ENCODE measurements around the gene VPS37B.

Gene VPS37B

GRCh38 chr12:122902854-122903692, 7.1 kb upstream of the VPS37B start:
- peaks cover 36 to 44% of the 10 kb centered on the region in 2 experiments for H3K4me1 ChIP-seq (ENCODE audit: control insufficient read depth in 1 of 2, insufficient read depth in 1 of 2, low read depth in 1 of 2, low read length in 1 of 2)
- TF ChIP-seq CTCF (IDR thresholded peaks at IDR 0.05), result no peak
- peak overlapping the region; percentile 2 to 18 for H3K4me3 ChIP-seq (ENCODE audit: low read depth in 1 of 2, low read length in 1 of 2)
- no peaks in the 10 kb centered on the region for H3K36me3 ChIP-seq
- peak overlapping the region; percentile 92 for H3K27ac ChIP-seq
- no peaks in the 10 kb centered on the region for H3K27me3 ChIP-seq
- H3K9me3 ChIP-seq, result no peaks in the 10 kb centered on the region

- Histone ChIP-seq H3K27ac (no peak overlapping the region), H3K4me1 (ENCODE audit: control insufficient read depth in 1 of 2, insufficient read depth in 1 of 2, low read depth in 1 of 2, low read length in 1 of 2) (peaks cover 35 to 42% of the 10 kb centered on the region in 2 experiments), H3K9me3 (no peaks in the 10 kb centered on the region), H3K36me3 (no peaks in the 10 kb centered on the region), H3K27me3 (no peaks in the 10 kb centered on the region), H3K4me3 (ENCODE audit: low read depth in 1 of 2, low read length in 1 of 2) (no peak overlapping the region)
- no peak for TF ChIP-seq CTCF (IDR thresholded peaks at IDR 0.05)
Observed at GRCh38 chr12:122899887-122900286, 4.0 kb upstream of the VPS37B start.

- Histone ChIP-seq H3K27me3 (no peaks in the 10 kb centered on the region), H3K36me3 (no peaks in the 10 kb centered on the region), H3K4me1 (ENCODE audit: control insufficient read depth in 1 of 2, insufficient read depth in 1 of 2, low read depth in 1 of 2, low read length in 1 of 2) (peaks cover 41 to 46% of the 10 kb centered on the region in 2 experiments), H3K27ac (peak overlapping the region; percentile 98), H3K9me3 (no peaks in the 10 kb centered on the region), H3K4me3 (ENCODE audit: low read depth in 1 of 2, low read length in 1 of 2) (no peak overlapping the region)
- no peak for TF ChIP-seq CTCF (IDR thresholded peaks at IDR 0.05)
Observed at GRCh38 chr12:122896662-122897061, 738 bp upstream of the VPS37B start.

GRCh38 chr12:122895320-122895703, 612 bp downstream of the VPS37B start:
- no peak for TF ChIP-seq CTCF (IDR thresholded peaks at IDR 0.05)
- H3K4me1 ChIP-seq (ENCODE audit: control insufficient read depth in 1 of 2, insufficient read depth in 1 of 2, low read depth in 1 of 2, low read length in 1 of 2), result peaks cover 55 to 59% of the 10 kb centered on the region in 2 experiments
- peak overlapping the region; percentile 88 to 99 for H3K4me3 ChIP-seq (ENCODE audit: low read depth in 1 of 2, low read length in 1 of 2)
- no peaks in the 10 kb centered on the region for H3K27me3 ChIP-seq
- no peaks in the 10 kb centered on the region for H3K36me3 ChIP-seq
- peak overlapping the region; percentile 98 for H3K27ac ChIP-seq
- H3K9me3 ChIP-seq, result no peaks in the 10 kb centered on the region

- peak overlapping the region; percentile 88 to 99 for H3K4me3 ChIP-seq (ENCODE audit: low read depth in 1 of 2, low read length in 1 of 2)
- peak overlapping the region; percentile 98 for H3K27ac ChIP-seq
- no peaks in the 10 kb centered on the region for H3K9me3 ChIP-seq
- no peak for TF ChIP-seq CTCF (IDR thresholded peaks at IDR 0.05)
- H3K27me3 ChIP-seq, result no peaks in the 10 kb centered on the region
- H3K4me1 ChIP-seq (ENCODE audit: control insufficient read depth in 1 of 2, insufficient read depth in 1 of 2, low read depth in 1 of 2, low read length in 1 of 2), result peaks cover 63 to 67% of the 10 kb centered on the region in 2 experiments
- H3K36me3 ChIP-seq, result no peaks in the 10 kb centered on the region
Observed at GRCh38 chr12:122894193-122895121, 1.5 kb downstream of the VPS37B start.

Data from neutrophil (primary cell).